Mucosa of stomach (tissue), 1 donor: ENCODE results near the gene IQSEC3.
"Not testable (repeated sequence)": the region's sequence is repeated elsewhere in the genome, so short reads cannot be mapped to it uniquely, and the experiment has no call there.

Experiments
- H3K27me3 ChIP-seq: one replicate; pipeline ENCODE4 v1.7.0; 2013; ENCODE audit warnings: mild to moderate bottlenecking, low read length; ENCODE audit not compliant: control insufficient read depth, insufficient read depth
- H3K36me3 ChIP-seq: one replicate; pipeline ENCODE4 v1.7.0; 2013; ENCODE audit warnings: low read length; ENCODE audit not compliant: control insufficient read depth, insufficient read depth
- H3K4me1 ChIP-seq: one replicate; pipeline ENCODE4 v1.7.0; 2013; ENCODE audit warnings: mild to moderate bottlenecking, low read length; ENCODE audit not compliant: control insufficient read depth, insufficient read depth
- H3K4me3 ChIP-seq: one replicate; pipeline ENCODE4 v1.7.0; 2013; ENCODE audit warnings: low read length
- H3K9ac ChIP-seq: one replicate; pipeline ENCODE4 v1.7.0; 2013; ENCODE audit warnings: mild to moderate bottlenecking, low read length, moderate library complexity
- H3K9me3 ChIP-seq: one replicate; pipeline ENCODE4 v1.7.0; 2013; ENCODE audit warnings: mild to moderate bottlenecking, low read length, moderate library complexity; ENCODE audit not compliant: control insufficient read depth
- donor health status: Pancreatic carcinoma.

IQSEC3 gene

GRCh38 chr12:217029-217428 lies 150.5 kb downstream of the IQSEC3 start:
- not testable (repeated sequence) for H3K4me3 ChIP-seq, H3K9ac ChIP-seq, H3K9me3 ChIP-seq, H3K36me3 ChIP-seq
- Histone ChIP-seq H3K27me3 (peaks cover 25% of the 10 kb centered on the region), H3K4me1 (peaks cover 16% of the 10 kb centered on the region)

- H3K4me3 ChIP-seq, result no peak overlapping the region
- H3K4me1 ChIP-seq, result peaks cover 7% of the 10 kb centered on the region
- no peak overlapping the region for H3K9ac ChIP-seq
- H3K27me3 ChIP-seq, result peaks cover 19% of the 10 kb centered on the region
- no peaks in the 10 kb centered on the region for H3K36me3 ChIP-seq
- no peaks in the 10 kb centered on the region for H3K9me3 ChIP-seq
These were observed 151.7 kb downstream of the IQSEC3 start for GRCh38 chr12:218221-218620.

- Histone ChIP-seq H3K9ac (no peak overlapping the region), H3K9me3 (no peaks in the 10 kb centered on the region), H3K36me3 (no peaks in the 10 kb centered on the region), H3K4me3 (no peak overlapping the region), H3K27me3 (peaks cover 12% of the 10 kb centered on the region), H3K4me1 (no peaks in the 10 kb centered on the region)
These were observed 152.4 kb downstream of the IQSEC3 start for GRCh38 chr12:218728-219590.

- H3K9me3 ChIP-seq, result no peaks in the 10 kb centered on the region
These were observed 153.4 kb downstream of the IQSEC3 start for GRCh38 chr12:219891-220352.

GRCh38 chr12:220491-220890 lies 153.9 kb downstream of the IQSEC3 start:
- Histone ChIP-seq H3K4me3 (no peak overlapping the region), H3K4me1 (no peaks in the 10 kb centered on the region), H3K27me3 (peaks cover 7% of the 10 kb centered on the region), H3K9me3 (no peaks in the 10 kb centered on the region), H3K36me3 (no peaks in the 10 kb centered on the region), H3K9ac (no peak overlapping the region)

More at GRCh38 chr12:219891-220352, 153.4 kb downstream of the IQSEC3 start:
- no peak overlapping the region for H3K4me3 ChIP-seq
- no peaks in the 10 kb centered on the region for H3K36me3 ChIP-seq
- H3K27me3 ChIP-seq, result peaks cover 7% of the 10 kb centered on the region
- no peaks in the 10 kb centered on the region for H3K4me1 ChIP-seq
- H3K9ac ChIP-seq, result no peak overlapping the region

GRCh38 chr12:220946-221550 lies 154.5 kb downstream of the IQSEC3 start:
- no peaks in the 10 kb centered on the region for H3K4me1 ChIP-seq
- peaks cover 7% of the 10 kb centered on the region for H3K27me3 ChIP-seq
- H3K36me3 ChIP-seq, result no peaks in the 10 kb centered on the region
- H3K4me3 ChIP-seq, result no peak overlapping the region
- no peaks in the 10 kb centered on the region for H3K9me3 ChIP-seq
- H3K9ac ChIP-seq, result no peak overlapping the region

GRCh38 chr12:221736-222135 lies 155.2 kb downstream of the IQSEC3 start:
- Histone ChIP-seq H3K4me1 (no peaks in the 10 kb centered on the region), H3K4me3 (no peak overlapping the region), H3K9ac (no peak overlapping the region), H3K27me3 (peaks cover 7% of the 10 kb centered on the region), H3K9me3 (no peaks in the 10 kb centered on the region), H3K36me3 (no peaks in the 10 kb centered on the region)

GRCh38 chr12:223841-224240 lies 157.3 kb downstream of the IQSEC3 start:
- no peak overlapping the region for H3K9ac ChIP-seq
- H3K4me3 ChIP-seq, result no peak overlapping the region
- H3K4me1 ChIP-seq, result no peaks in the 10 kb centered on the region
- peaks cover 12% of the 10 kb centered on the region for H3K27me3 ChIP-seq
- no peaks in the 10 kb centered on the region for H3K9me3 ChIP-seq
- H3K36me3 ChIP-seq, result no peaks in the 10 kb centered on the region

- H3K9me3 ChIP-seq, result no peaks in the 10 kb centered on the region
- H3K27me3 ChIP-seq, result peaks cover 12% of the 10 kb centered on the region
- no peaks in the 10 kb centered on the region for H3K36me3 ChIP-seq
- H3K4me1 ChIP-seq, result no peaks in the 10 kb centered on the region
- no peak overlapping the region for H3K4me3 ChIP-seq
- H3K9ac ChIP-seq, result no peak overlapping the region
These were observed 157.8 kb downstream of the IQSEC3 start for GRCh38 chr12:224330-224729.

- H3K27me3 ChIP-seq, result peaks cover 9% of the 10 kb centered on the region
- no peak overlapping the region for H3K4me3 ChIP-seq
- no peak overlapping the region for H3K9ac ChIP-seq
- H3K4me1 ChIP-seq, result no peaks in the 10 kb centered on the region
- no peaks in the 10 kb centered on the region for H3K9me3 ChIP-seq
- no peaks in the 10 kb centered on the region for H3K36me3 ChIP-seq
These were observed 158.4 kb downstream of the IQSEC3 start for GRCh38 chr12:225012-225411.

GRCh38 chr12:226401-226800 lies 159.8 kb downstream of the IQSEC3 start:
- Histone ChIP-seq H3K9me3 (no peaks in the 10 kb centered on the region), H3K4me3 (no peak overlapping the region), H3K27me3 (peaks cover 9% of the 10 kb centered on the region), H3K4me1 (no peaks in the 10 kb centered on the region), H3K36me3 (no peaks in the 10 kb centered on the region), H3K9ac (no peak overlapping the region)

- Histone ChIP-seq H3K36me3 (no peaks in the 10 kb centered on the region), H3K4me1 (no peaks in the 10 kb centered on the region), H3K27me3 (peaks cover 4% of the 10 kb centered on the region), H3K4me3 (no peak overlapping the region), H3K9ac (no peak overlapping the region), H3K9me3 (no peaks in the 10 kb centered on the region)
These were observed 160.8 kb downstream of the IQSEC3 start for GRCh38 chr12:227286-227915.
